Activated CD4-positive, alpha-beta T cell treated with anti-CD3 and anti-CD28 coated beads for 1 hour (primary cell): Measurements from ENCODE around the gene ATF7IP.

Experiments
- DNase-seq: peaks from one replicate; pipeline ENCODE4 v3.0.0-alpha.2; 2020

ATF7IP gene

GRCh38 chr12:14422516-14423230 lies 57.2 kb downstream of the ATF7IP start:
- no peak for DNase-seq

- DNase-seq = no peak
Observed at GRCh38 chr12:14424545-14424944, 59.1 kb downstream of the ATF7IP start.

GRCh38 chr12:14426792-14427191 lies 61.3 kb downstream of the ATF7IP start:
- no peak for DNase-seq

- DNase-seq = no peak
Observed at GRCh38 chr12:14427929-14428328, 62.4 kb downstream of the ATF7IP start.

DNA sequence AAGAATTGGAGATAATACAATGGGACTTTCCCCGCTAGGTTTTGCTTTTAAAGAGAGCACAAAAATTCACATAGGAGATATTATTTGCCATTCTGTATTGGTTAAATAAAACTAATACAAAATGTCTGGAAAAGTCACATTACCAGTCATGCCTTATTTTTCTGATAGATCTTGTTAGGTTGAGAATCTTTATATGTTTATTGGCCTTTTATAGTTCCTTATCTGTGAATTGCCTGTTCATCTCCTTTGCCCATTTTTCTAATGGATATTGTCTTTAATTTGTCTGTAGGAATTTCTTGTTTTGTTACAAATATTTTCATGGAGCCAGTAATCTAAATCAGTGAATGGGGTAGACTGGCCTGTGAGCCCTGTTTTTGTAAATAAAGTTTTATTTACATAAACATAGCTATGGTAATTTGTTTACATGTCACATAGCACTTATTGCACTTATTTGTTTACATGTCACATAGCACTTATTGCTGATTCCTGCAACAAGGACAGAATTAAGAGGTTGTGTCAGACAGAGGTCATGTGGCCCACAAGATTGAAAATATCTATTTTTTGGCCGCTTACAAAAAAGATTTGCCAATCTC lies 65.0 kb downstream of the ATF7IP start:
- DNase-seq = no peak

GRCh38 chr12:14431975-14432374 lies 66.5 kb downstream of the ATF7IP start:
- no peak for DNase-seq

- no peak for DNase-seq
Observed at GRCh38 chr12:14435627-14436026, 70.1 kb downstream of the ATF7IP start.

- no peak for DNase-seq
Observed at GRCh38 chr12:14442221-14442881, 76.9 kb downstream of the ATF7IP start.

GRCh38 chr12:14443531-14443930 lies 78.0 kb downstream of the ATF7IP start:
- DNase-seq = no peak

- no peak for DNase-seq
Observed at GRCh38 chr12:14450479-14450878, 85.0 kb downstream of the ATF7IP start.

DNA sequence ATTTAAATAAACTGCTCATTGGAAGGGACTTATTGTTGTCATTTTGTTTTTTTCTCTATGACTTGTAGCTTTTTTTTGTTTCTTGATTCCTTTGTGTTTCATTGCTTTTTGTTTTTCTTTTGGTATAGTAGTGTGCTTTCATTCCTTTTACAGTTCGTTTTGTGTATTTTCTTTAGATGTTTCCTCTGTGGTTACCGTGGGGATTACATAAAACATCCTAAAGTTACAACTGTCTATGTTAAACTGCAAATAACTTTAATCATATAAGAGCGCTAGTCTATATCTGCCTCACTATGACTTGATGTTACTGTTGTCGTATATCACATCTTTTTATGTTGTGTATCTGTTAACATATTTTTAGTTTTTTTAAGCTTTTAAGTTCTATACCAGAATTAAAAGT lies 86.9 kb downstream of the ATF7IP start:
- DNase-seq = no peak

DNA sequence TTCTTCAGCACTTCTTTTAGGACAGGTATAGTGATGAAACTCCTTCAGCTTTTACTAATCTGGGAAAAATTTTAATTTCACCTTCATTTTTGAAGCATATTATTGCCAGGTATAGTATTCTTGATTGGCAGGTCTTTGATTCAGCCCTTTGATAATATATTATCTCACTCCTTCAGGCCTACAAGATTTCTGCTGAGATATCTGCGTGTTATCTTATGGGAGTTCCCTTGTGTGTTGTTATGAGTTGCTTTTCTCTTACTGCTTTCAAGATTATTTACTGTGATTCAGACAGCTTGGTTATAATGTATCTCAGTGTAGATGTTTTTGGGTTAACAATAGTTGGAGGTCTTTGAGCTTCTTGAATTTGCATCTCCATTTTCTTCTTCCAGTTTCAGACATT lies 87.4 kb downstream of the ATF7IP start:
- no peak for DNase-seq

GRCh38 chr12:14454098-14454907 lies 88.8 kb downstream of the ATF7IP start:
- DNase-seq = no peak

DNA sequence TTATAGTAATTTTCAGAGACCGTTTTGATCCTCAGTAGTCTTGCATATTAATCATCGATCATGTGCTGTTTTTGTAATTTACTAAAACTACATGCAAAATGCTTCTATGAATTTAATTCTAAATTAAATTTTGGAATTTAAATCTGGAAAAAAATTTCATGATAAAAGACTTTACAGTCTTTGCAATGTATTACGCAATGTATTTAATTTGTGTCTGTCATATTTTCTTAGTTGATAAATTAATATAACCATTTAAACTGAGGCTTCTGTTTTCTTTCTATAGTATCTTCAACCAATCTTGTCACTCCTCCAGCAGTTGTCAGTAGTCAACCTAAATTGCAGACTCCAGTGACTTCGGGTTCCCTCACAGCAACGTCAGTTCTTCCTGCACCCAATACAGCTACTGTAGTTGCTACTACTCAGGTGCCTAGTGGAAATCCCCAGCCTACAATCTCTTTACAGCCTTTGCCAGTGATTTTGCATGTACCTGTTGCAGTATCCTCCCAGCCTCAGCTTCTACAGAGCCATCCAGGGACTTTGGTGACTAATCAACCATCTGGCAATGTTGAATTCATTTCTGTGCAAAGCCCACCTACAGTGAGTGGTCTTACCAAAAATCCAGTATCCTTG lies 94.8 kb downstream of the ATF7IP start:
- no peak for DNase-seq

DNA sequence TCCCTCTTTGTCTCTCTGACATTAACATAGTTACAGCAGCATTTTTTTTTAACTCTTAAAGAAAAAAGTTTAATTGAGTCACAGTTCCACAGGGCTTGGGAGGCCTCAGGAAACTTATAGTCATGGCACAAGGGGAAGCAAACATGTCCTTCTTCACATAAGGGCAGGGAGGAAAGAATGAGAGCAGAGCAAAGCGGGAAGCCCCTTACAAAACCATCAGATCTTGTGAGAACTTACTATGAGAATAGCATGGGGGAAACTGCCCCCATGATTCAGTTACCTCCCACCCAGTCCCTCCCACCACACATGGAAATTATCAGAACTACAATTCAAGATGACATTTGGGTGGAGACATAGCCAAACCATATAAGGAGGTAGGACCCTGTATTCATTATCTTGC lies 106.0 kb downstream of the ATF7IP start:
- DNase-seq = no peak

- DNase-seq = no peak
Observed at GRCh38 chr12:14473707-14474287, 108.3 kb downstream of the ATF7IP start.

- no peak for DNase-seq
Observed at GRCh38 chr12:14479004-14479403, 113.5 kb downstream of the ATF7IP start.

DNA sequence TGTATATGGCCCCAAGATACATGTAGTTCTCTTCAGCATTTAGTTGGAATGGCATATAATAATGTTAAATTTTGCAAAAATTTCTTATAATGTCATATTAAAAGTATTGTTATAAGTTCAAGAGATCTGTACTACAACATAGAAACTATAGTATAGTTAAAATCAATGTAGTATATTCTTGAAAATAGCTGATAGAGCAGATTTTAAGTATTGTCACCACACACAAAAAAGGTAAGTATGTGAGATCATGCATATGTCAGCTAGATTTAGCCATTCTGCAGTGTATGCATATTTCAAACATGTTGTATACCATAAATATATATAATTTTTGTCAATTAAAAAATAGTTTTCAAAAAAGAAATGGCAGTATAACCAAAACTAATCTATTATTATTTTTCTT lies 115.7 kb downstream of the ATF7IP start:
- DNase-seq = no peak

GRCh38 chr12:14482361-14482760 lies 116.9 kb downstream of the ATF7IP start:
- DNase-seq = no peak

GRCh38 chr12:14482886-14483285 lies 117.4 kb downstream of the ATF7IP start:
- DNase-seq = no peak

DNA sequence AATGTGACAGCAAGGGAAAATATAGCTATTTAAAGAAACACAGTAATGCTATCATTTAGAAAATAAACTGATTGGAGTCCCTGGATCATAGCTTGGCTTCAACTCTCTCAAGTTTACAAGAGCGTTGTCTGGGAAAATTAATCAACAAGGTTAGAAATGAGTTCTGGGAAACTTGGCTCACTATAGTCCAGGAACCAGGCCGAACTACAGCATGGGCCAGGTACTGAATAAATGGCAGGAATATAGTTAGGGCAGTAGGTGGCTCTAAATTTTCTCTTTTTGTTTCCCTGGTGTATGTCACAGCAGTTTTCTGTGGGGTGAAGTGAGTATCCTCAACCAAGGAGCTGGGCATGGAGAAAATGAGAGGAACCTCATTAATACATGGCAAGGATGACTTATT lies 129.8 kb downstream of the ATF7IP start:
- DNase-seq = no peak
